ENCODE results near the gene KCNAB2.

Gene KCNAB2

GRCh38 chr1:6097824-6098223 lies 52.1 kb downstream of the KCNAB2 start:
- DNase-seq (ENCODE audit: low spot score) = no peak

- peak; percentile 84 for DNase-seq (ENCODE audit: low spot score)
Measured at GRCh38 chr1:6098303-6099215, 52.9 kb downstream of the KCNAB2 start.

GRCh38 chr1:6099297-6099696 lies 53.6 kb downstream of the KCNAB2 start:
- no peak for DNase-seq (ENCODE audit: low spot score)

- no peak for DNase-seq (ENCODE audit: low spot score)
Measured at GRCh38 chr1:6099787-6100765, 54.4 kb downstream of the KCNAB2 start.

- no peak for DNase-seq (ENCODE audit: low spot score)
Measured at GRCh38 chr1:6100861-6101783, 55.4 kb downstream of the KCNAB2 start.

- DNase-seq (ENCODE audit: low spot score) = no peak
Measured at GRCh38 chr1:6101826-6102531, 56.3 kb downstream of the KCNAB2 start.

- DNase-seq (ENCODE audit: low spot score) = no peak
Measured at GRCh38 chr1:6102532-6102845, 56.8 kb downstream of the KCNAB2 start.

- no peak for DNase-seq (ENCODE audit: low spot score)
Measured at GRCh38 chr1:6103111-6103853, 57.6 kb downstream of the KCNAB2 start.

- DNase-seq (ENCODE audit: low spot score) = no peak
Measured at GRCh38 chr1:6103854-6104530, 58.3 kb downstream of the KCNAB2 start.

- no peak for DNase-seq (ENCODE audit: low spot score)
Measured at GRCh38 chr1:6104631-6105030, 58.9 kb downstream of the KCNAB2 start.

- no peak for DNase-seq (ENCODE audit: low spot score)
Measured at GRCh38 chr1:6105218-6105679, 59.6 kb downstream of the KCNAB2 start.

- DNase-seq (ENCODE audit: low spot score) = no peak
Measured at GRCh38 chr1:6105763-6106162, 60.1 kb downstream of the KCNAB2 start.

- no peak for DNase-seq (ENCODE audit: low spot score)
Measured at GRCh38 chr1:6106321-6106731, 60.6 kb downstream of the KCNAB2 start.

- DNase-seq (ENCODE audit: low spot score) = no peak
Measured at GRCh38 chr1:6106977-6107376, 61.3 kb downstream of the KCNAB2 start.

- no peak for DNase-seq (ENCODE audit: low spot score)
Measured at GRCh38 chr1:6107409-6108356, 62.0 kb downstream of the KCNAB2 start.

- DNase-seq (ENCODE audit: low spot score) = no peak
Measured at GRCh38 chr1:6108476-6108875, 62.8 kb downstream of the KCNAB2 start.

- DNase-seq (ENCODE audit: low spot score) = peak; percentile 85
Measured at GRCh38 chr1:6108937-6109614, 63.4 kb downstream of the KCNAB2 start.

- no peak for DNase-seq (ENCODE audit: low spot score)
Measured at GRCh38 chr1:6109688-6110087, 64.0 kb downstream of the KCNAB2 start.

Data from AG08396 (cell line).